AG04449 (cell line): ENCODE data around the gene PCED1A.

Source experiments
- CTCF ChIA-PET: fragments of 350-600 bp; formaldehyde crosslinking; extraction: SDS; loops from one replicate; lab custom pipeline; 2021; ENCODE audit warnings: antibody characterized with exemption; lab: Yijun Ruan, JAX
- POLR2A ChIA-PET: fragments of 400-600, 350-600 bp; formaldehyde crosslinking; extraction: SDS; loops from one replicate; lab custom pipeline; 2020; ENCODE audit warnings: antibody characterized with exemption, inconsistent platforms; lab: Yijun Ruan, JAX
- DNase-seq: peaks from one replicate; pipeline ENCODE4 v3.0.0-alpha.2; 2010; ENCODE audit warnings: low read depth, low spot score
- H3K4me3 ChIP-seq: 2 replicates; pipeline ENCODE4 v1.5.1; 2011; ENCODE audit warnings: low read depth, mild to moderate bottlenecking, control low read depth, low read length
- CTCF ChIP-seq: IDR thresholded peaks from one replicate; pipeline ENCODE4 v1.5.1; 2011; ENCODE audit warnings: mild to moderate bottlenecking, moderate library complexity, low read length, control low read depth, inconsistent platforms; ENCODE audit not compliant: insufficient read depth; ENCODE audit errors: missing control alignments

The PCED1A gene

GRCh38 chr20:2793471-2793870, 47.0 kb downstream of the PCED1A start:
- H3K4me3 ChIP-seq = no peak overlapping the region
- CTCF ChIA-PET = interaction anchor here (0.8 to 2.2 kb wide), 2 partner anchors 18 to 41 kb away, joined by 3 to 8 read pairs; no protein-coding TSS in a partner anchor
- no peak for DNase-seq
- no peak for TF ChIP-seq CTCF
- POLR2A ChIA-PET = no interaction called here
